Measurements from ENCODE around the gene TMEM245.

DNA sequence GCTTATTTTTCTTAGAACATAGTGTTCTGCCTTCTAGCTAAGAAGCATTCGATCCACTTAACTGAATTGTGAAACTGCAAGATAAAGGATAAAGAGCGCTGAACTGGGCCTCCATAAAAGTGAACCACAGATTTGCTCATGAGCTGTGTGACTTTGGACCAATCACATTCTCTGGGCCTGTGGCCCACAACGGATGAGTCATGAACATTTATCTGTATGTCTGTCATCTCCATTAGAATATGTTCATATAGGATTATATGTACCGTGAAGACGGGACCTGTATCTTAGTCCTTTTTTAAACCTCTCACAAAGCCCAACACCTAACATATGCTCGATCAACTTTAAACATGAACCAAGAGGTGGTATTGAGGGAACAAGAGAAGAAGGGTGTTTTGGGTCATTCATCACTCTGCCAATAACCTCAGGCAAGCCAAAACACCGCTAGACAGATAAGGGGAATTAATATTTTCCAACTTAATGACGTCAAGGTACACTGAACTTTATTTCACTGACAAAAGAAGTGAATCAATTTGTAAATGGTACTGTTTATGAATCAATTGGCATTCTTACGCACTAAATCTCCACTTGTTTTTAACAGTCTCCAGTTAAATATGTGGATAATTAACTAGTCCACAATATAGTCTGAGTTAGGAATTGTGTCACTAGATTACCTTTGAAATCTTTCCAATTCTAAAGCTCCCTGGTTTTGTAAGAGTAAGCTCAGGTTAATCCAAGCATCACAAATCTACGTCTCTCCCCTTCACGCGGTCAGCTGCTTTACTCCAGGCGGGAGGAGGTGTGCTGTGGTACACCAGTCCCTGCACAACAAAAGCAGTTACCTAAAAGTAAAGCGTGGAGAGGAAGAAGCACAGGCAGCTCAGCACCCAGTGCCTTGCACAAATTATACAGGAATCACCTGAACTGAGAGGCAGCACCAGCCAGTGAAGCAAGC, 1.6 kb downstream of the TMEM245 start:
- TF ChIP-seq POLR2A (IDR thresholded peaks at IDR 0.05; ENCODE audit: low read depth, low read length) (no peak), TAF1 (IDR thresholded peaks at IDR 0.05; ENCODE audit: borderline replicate concordance, low read depth, low read length) (no peak), POLR2AphosphoS5 (IDR thresholded peaks at IDR 0.05; ENCODE audit: low read depth, low read length) (no peak)
